Mesothelial cell of epicardium (in vitro differentiated cells): Measurements from ENCODE around the gene ACVRL1. TPM values are rescaled to one million over a fixed set of nuclear protein-coding genes. Genes with fewer than 3 reads are reported as not detected.

Experiments
- DNase-seq, 2 experiments: peaks; one replicate each; pipeline ENCODE4 v3.0.0; 2021; ENCODE audit warnings: low spot score in 2 of 2; ENCODE audit not compliant: unreplicated experiment in 2 of 2
- H3K27ac Mint-ChIP-seq: 2 replicates; pipeline ENCODE4 v1.8.0; 2021; ENCODE audit warnings: mixed read lengths
- H3K27me3 Mint-ChIP-seq: 2 replicates; pipeline ENCODE4 v1.8.0; 2021; ENCODE audit warnings: low read depth, mixed read lengths
- H3K36me3 Mint-ChIP-seq: 2 replicates; pipeline ENCODE4 v1.8.0; 2021; ENCODE audit warnings: mixed read lengths
- H3K4me1 Mint-ChIP-seq: 2 replicates; pipeline ENCODE4 v1.8.0; 2021; ENCODE audit warnings: mixed read lengths
- H3K4me3 Mint-ChIP-seq: 2 replicates; pipeline ENCODE4 v1.8.0; 2021; ENCODE audit warnings: mild to moderate bottlenecking, moderate library complexity, mixed read lengths
- H3K9me3 Mint-ChIP-seq: 2 replicates; pipeline ENCODE4 v1.8.0; 2021; ENCODE audit warnings: mixed read lengths
- total RNA-seq: library from RNA; stranded (reverse); gene quantifications from 3 replicates; pipeline ENCODE4 v1.2.1, GENCODE V29; 2021
- TF ChIP-seq, protein P1 (sequence below): fragments of 200-600 bp; sonication (generic); IDR thresholded peaks from one replicate; pipeline ENCODE4 v1.5.0; 2021; ENCODE audit warnings: antibody characterized with exemption; ENCODE audit not compliant: unreplicated experiment

Gene ACVRL1
- total RNA-seq, 1 donor from 2014 or later, result not detected

DNA sequence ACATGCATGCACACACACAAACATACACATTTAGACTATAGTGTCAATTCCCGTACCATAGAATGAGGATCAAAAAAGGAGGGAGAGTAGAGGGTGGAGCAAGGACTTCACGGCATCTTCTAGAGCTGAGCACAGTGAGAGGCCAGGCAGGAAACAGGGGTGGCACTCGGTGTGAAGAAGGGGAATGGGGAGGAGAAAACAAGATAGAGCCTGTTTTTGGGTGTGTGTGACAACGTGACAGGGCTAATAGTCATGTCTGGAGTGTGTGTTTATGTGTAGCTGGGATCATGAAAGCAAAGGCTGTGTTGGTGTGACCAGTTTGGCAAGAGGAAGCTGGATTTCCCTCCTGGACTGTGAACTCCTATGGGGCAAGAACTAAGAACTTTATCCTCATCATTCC is 34.3 kb downstream of the ACVRL1 start:
- peak overlapping the region; percentile 8 for H3K27ac Mint-ChIP-seq
- no peak for DNase-seq
- TF ChIP-seq, protein P1, sequence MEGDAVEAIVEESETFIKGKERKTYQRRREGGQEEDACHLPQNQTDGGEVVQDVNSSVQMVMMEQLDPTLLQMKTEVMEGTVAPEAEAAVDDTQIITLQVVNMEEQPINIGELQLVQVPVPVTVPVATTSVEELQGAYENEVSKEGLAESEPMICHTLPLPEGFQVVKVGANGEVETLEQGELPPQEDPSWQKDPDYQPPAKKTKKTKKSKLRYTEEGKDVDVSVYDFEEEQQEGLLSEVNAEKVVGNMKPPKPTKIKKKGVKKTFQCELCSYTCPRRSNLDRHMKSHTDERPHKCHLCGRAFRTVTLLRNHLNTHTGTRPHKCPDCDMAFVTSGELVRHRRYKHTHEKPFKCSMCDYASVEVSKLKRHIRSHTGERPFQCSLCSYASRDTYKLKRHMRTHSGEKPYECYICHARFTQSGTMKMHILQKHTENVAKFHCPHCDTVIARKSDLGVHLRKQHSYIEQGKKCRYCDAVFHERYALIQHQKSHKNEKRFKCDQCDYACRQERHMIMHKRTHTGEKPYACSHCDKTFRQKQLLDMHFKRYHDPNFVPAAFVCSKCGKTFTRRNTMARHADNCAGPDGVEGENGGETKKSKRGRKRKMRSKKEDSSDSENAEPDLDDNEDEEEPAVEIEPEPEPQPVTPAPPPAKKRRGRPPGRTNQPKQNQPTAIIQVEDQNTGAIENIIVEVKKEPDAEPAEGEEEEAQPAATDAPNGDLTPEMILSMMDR, result no peak

DNA sequence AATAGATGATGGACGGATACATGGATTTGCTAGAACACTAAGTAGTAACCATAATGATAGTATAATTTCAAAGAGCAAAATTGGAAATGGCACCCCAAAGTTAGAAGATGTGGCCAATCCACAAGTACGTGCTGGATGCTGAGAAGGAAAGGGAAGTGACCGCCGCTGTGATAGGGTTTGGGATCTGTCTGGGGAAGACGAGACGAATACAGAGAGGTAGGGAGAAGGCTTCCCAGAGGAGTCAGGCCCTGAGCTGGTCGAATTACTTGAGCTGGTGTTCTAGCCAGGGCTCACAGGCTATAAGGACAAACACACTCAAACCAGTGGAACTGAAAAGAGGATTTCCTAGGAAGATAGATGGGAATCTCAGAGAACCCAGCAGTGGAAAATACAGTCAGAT is 34.8 kb downstream of the ACVRL1 start:
- H3K27me3 Mint-ChIP-seq, result no peaks in the 10 kb centered on the region
- H3K4me3 Mint-ChIP-seq, result no peak overlapping the region
- DNase-seq, result no peak
- H3K27ac Mint-ChIP-seq, result no peak overlapping the region
- H3K9me3 Mint-ChIP-seq, result peaks cover 15% of the 10 kb centered on the region
- peaks cover 13% of the 10 kb centered on the region for H3K4me1 Mint-ChIP-seq
- TF ChIP-seq, protein P1, result no peak
- H3K36me3 Mint-ChIP-seq, result peaks cover 8% of the 10 kb centered on the region

More for the DNA sequence above, 34.3 kb downstream of the ACVRL1 start:
- H3K36me3 Mint-ChIP-seq, result peaks cover 8% of the 10 kb centered on the region
- no peak overlapping the region for H3K4me3 Mint-ChIP-seq
- peaks cover 13% of the 10 kb centered on the region for H3K4me1 Mint-ChIP-seq
- no peaks in the 10 kb centered on the region for H3K27me3 Mint-ChIP-seq
- H3K9me3 Mint-ChIP-seq, result peaks cover 15% of the 10 kb centered on the region

DNA sequence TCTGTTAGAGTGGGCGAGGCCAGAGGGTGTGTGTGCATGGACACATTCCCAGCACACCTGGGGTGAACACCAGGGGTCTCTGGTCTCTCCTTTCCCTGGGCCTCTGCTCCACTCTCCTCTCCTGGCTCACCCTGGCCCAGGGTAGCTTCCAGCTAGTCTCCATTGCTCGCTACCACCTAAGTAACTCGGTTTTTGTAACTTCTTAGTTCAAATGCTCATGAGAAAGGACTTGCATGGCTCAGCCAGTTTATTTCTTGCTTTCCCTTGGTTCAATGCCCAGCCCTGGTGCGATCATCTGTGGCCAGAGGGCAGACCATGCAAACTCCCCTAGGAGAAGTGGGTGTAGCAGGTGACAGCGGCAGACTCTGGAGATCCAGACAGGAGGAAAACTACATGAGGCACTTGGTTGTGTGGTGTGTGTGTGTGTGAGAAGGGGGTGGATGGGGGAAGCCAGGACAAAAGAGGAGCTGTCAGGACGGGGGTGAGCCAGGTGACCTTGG is 35.2 kb downstream of the ACVRL1 start:
- H3K36me3 Mint-ChIP-seq, result peaks cover 8% of the 10 kb centered on the region
- peaks cover 15% of the 10 kb centered on the region for H3K9me3 Mint-ChIP-seq
- H3K4me1 Mint-ChIP-seq, result peaks cover 13% of the 10 kb centered on the region
- TF ChIP-seq, protein P1, result no peak
- DNase-seq, result no peak
- H3K27me3 Mint-ChIP-seq, result peaks cover 4% of the 10 kb centered on the region
- no peak overlapping the region for H3K4me3 Mint-ChIP-seq
- H3K27ac Mint-ChIP-seq, result no peak overlapping the region

DNA sequence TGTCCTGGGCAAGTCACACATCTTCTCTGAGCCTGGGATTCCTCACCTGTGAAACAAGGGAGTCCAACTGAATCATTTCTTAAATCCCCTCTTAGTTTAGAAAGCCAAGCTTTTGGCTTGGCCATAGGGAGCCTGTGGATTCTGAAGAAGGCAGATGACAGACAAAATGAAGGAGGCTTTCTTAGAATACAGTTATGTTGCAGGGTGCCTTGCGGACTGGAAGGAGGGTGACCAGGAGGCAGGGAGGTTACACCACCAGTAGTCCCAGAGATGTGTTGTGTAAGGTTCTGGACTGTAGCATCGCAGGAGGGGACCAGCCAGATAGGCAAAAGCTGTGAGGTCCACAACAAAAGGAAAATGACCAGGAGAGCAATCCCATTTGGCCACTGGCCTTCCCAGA is 36.0 kb downstream of the ACVRL1 start:
- H3K9me3 Mint-ChIP-seq, result peaks cover 15% of the 10 kb centered on the region
- no peak for DNase-seq
- no peak overlapping the region for H3K27ac Mint-ChIP-seq
- peaks cover 8% of the 10 kb centered on the region for H3K36me3 Mint-ChIP-seq
- H3K4me3 Mint-ChIP-seq, result no peak overlapping the region
- H3K27me3 Mint-ChIP-seq, result peaks cover 12% of the 10 kb centered on the region
- H3K4me1 Mint-ChIP-seq, result peaks cover 13% of the 10 kb centered on the region
- TF ChIP-seq, protein P1, result no peak

DNA sequence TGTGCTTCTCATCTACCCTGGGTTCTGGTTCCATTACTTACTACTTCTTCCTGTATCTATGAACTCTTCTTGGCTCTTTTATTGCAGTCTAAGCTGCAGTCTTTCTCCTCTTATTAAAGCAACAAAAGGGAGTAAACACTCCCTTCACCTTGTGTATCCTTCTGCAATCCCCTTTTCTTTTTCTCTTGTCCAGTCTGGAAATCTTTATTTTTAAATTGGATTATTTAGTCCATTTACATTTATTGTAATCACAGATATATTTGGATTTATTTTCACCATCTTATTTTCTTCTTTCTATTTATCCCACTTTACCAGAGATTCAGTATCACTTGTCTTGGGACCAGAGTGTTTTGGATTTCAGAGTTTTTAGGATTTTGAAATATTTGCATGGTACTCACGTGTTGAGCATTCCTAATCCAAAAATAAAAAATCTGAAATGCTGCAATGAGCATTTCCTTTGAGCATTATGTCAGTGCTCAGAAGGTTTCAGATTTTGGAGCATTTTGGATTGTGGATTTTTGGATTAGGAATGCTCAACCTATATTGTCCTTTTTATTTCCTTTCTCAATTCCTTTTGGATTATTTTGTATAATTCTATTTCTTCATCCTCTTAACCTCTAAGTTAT is 37.4 kb downstream of the ACVRL1 start:
- Mint-ChIP-seq H3K9me3 (peaks cover 15% of the 10 kb centered on the region), H3K4me1 (peaks cover 13% of the 10 kb centered on the region), H3K27ac (no peak overlapping the region), H3K27me3 (peaks cover 24% of the 10 kb centered on the region), H3K4me3 (no peak overlapping the region), H3K36me3 (peaks cover 8% of the 10 kb centered on the region)
- no peak for DNase-seq
- TF ChIP-seq, protein P1, result no peak
